22Rv1 (cell line): ENCODE results near the gene EML4.

ENCODE experiments used
- CTCF ChIP-seq: fragments of 450-650 bp; IDR thresholded peaks from 2 replicates; pipeline ENCODE4 v1.5.1; 2017; ENCODE audit warnings: mild to moderate bottlenecking
- ZFX ChIP-seq: fragments of 450-650 bp; IDR thresholded peaks from 2 replicates; pipeline ENCODE4 v1.6.1; 2017; ENCODE audit warnings: antibody characterized with exemption, borderline replicate concordance

- no peak for TF ChIP-seq CTCF
- no peak for TF ChIP-seq ZFX
These were observed at the start of gene EML4 for GRCh38 chr2:42169100-42169873.
